WTC11 (cell line): Measurements from ENCODE around the gene TNXB. TPM values are rescaled to one million over a fixed set of nuclear protein-coding genes. Genes with fewer than 3 reads are reported as not detected.

Experiments used
- ATAC-seq: fragments of 200-7000 bp; cut with Tn5 transposase; 2 replicates; pipeline ENCODE4 v1.10.0; 2021; ENCODE audit warnings: mild to moderate bottlenecking, moderate library complexity
- CTCF ChIA-PET: fragments of 300-600 bp; sonication (Branson Sonifier 250); formaldehyde crosslinking; loops from one replicate; lab custom pipeline; 2021; ENCODE audit warnings: antibody characterized with exemption; lab: Charles Lee
- POLR2A ChIA-PET: fragments of 350-600 bp; sonication (Branson Sonifier 250); formaldehyde crosslinking; loops from one replicate; lab custom pipeline; 2021; ENCODE audit warnings: antibody characterized with exemption; lab: Charles Lee
- DNase-seq: peaks from one replicate; pipeline ENCODE4 v3.0.0; 2021; ENCODE audit warnings: low spot score
- H3K27ac Mint-ChIP-seq: 2 replicates; pipeline ENCODE4 v1.8.0; 2021; ENCODE audit warnings: mixed read lengths
- H3K27me3 Mint-ChIP-seq: 2 replicates; pipeline ENCODE4 v1.8.0; 2021; ENCODE audit warnings: low read depth, mild to moderate bottlenecking, moderate library complexity, mixed read lengths
- H3K36me3 Mint-ChIP-seq: 2 replicates; pipeline ENCODE4 v1.8.0; 2021; ENCODE audit warnings: mixed read lengths
- H3K4me1 Mint-ChIP-seq: 2 replicates; pipeline ENCODE4 v1.8.0; 2022; ENCODE audit warnings: mixed read lengths
- H3K4me3 Mint-ChIP-seq: 2 replicates; pipeline ENCODE4 v1.8.0; 2021; ENCODE audit warnings: mild to moderate bottlenecking, moderate library complexity, mixed read lengths
- H3K9me3 Mint-ChIP-seq: 2 replicates; pipeline ENCODE4 v1.8.0; 2021; ENCODE audit warnings: mixed read lengths
- ATF1 ChIP-seq: sonication (generic); formaldehyde crosslinking; IDR thresholded peaks from 2 replicates; pipeline ENCODE4 v1.8.1; 2023; ENCODE audit warnings: mild to moderate bottlenecking, moderate library complexity, missing genetic modification reagents
- ELF4 ChIP-seq: sonication (generic); formaldehyde crosslinking; IDR thresholded peaks from 2 replicates; pipeline ENCODE4 v1.8.1; 2022; ENCODE audit warnings: low read depth, mild to moderate bottlenecking, moderate library complexity, missing genetic modification reagents
- KAT7 ChIP-seq: sonication (generic); formaldehyde crosslinking; IDR thresholded peaks from 2 replicates; pipeline ENCODE4 v1.8.1; 2023; ENCODE audit warnings: missing genetic modification reagents, mild to moderate bottlenecking, borderline replicate concordance
- NFATC4 ChIP-seq: fragments of 250-450 bp; sonication (Bioruptor Pico); IDR thresholded peaks from 2 replicates; pipeline ENCODE4 v1.9.0; 2021; ENCODE audit warnings: mild to moderate bottlenecking
- OVOL2 ChIP-seq: fragments of 250-450 bp; sonication (Bioruptor Pico); IDR thresholded peaks from 2 replicates; pipeline ENCODE4 v1.9.0; 2021; ENCODE audit warnings: mild to moderate bottlenecking, borderline replicate concordance
- TEAD1 ChIP-seq: sonication (generic); formaldehyde crosslinking; IDR thresholded peaks from 2 replicates; pipeline ENCODE4 v1.8.0; 2022; ENCODE audit warnings: mild to moderate bottlenecking, missing genetic modification reagents
- TP53 ChIP-seq: sonication (generic); formaldehyde crosslinking; IDR thresholded peaks from 2 replicates; pipeline ENCODE4 v1.8.1; 2023; ENCODE audit warnings: mild to moderate bottlenecking, missing genetic modification reagents
- ZNF121 ChIP-seq: sonication (generic); formaldehyde crosslinking; IDR thresholded peaks from 2 replicates; pipeline ENCODE4 v1.8.0; 2023; ENCODE audit warnings: missing genetic modification reagents
- ZNF416 ChIP-seq: fragments of 250-450 bp; sonication (Bioruptor Pico); IDR thresholded peaks from 2 replicates; pipeline ENCODE4 v1.9.0; 2021; ENCODE audit warnings: mild to moderate bottlenecking, inconsistent platforms
- ZNF423 ChIP-seq: fragments of 250-450 bp; sonication (Bioruptor Pico); IDR thresholded peaks from 2 replicates; pipeline ENCODE4 v2.1.2; 2022; ENCODE audit warnings: mild to moderate bottlenecking, moderate library complexity
- total RNA-seq: library from RNA; stranded (reverse); gene quantifications from 3 replicates; pipeline ENCODE4 v1.2.3, GENCODE V29; 2021
- TF ChIP-seq, protein P1 (sequence below): sonication (generic); formaldehyde crosslinking; IDR thresholded peaks from 2 replicates; pipeline ENCODE4 v1.8.0; 2023; ENCODE audit warnings: missing genetic modification reagents, mild to moderate bottlenecking, borderline replicate concordance
- TF ChIP-seq, protein P2 (sequence below): sonication (generic); formaldehyde crosslinking; IDR thresholded peaks from 2 replicates; pipeline ENCODE4 v1.8.1; 2022; ENCODE audit warnings: low read depth, missing genetic modification reagents, borderline replicate concordance
- TF ChIP-seq, protein P3 (sequence below): sonication (generic); formaldehyde crosslinking; IDR thresholded peaks from 2 replicates; pipeline ENCODE4 v1.8.0; 2022; ENCODE audit warnings: mild to moderate bottlenecking, missing genetic modification reagents
- TF ChIP-seq, protein P4 (sequence below): fragments of 250-450 bp; sonication (Bioruptor Pico); IDR thresholded peaks from 2 replicates; pipeline ENCODE4 v1.9.0; 2021; ENCODE audit warnings: mild to moderate bottlenecking
- TF ChIP-seq, protein P5 (sequence below): sonication (generic); formaldehyde crosslinking; IDR thresholded peaks from 2 replicates; pipeline ENCODE4 v1.8.1; 2023; ENCODE audit warnings: mild to moderate bottlenecking, moderate library complexity, missing genetic modification reagents
- TF ChIP-seq, protein P6 (sequence below): sonication (generic); formaldehyde crosslinking; IDR thresholded peaks from 2 replicates; pipeline ENCODE4 v1.8.0; 2022; ENCODE audit warnings: mild to moderate bottlenecking, missing genetic modification reagents
- TF ChIP-seq, protein P7 (sequence below): fragments of 250-450 bp; sonication (Bioruptor Pico); IDR thresholded peaks from 2 replicates; pipeline ENCODE4 v2.1.2; 2022; ENCODE audit warnings: mild to moderate bottlenecking, moderate library complexity
- TF ChIP-seq, protein P8 (sequence below): sonication (generic); formaldehyde crosslinking; IDR thresholded peaks from 2 replicates; pipeline ENCODE4 v1.8.1; 2023; ENCODE audit warnings: mild to moderate bottlenecking, missing genetic modification reagents, moderate library complexity

Gene TNXB
- total RNA-seq, 1 experiment from 2014 or later = 6.4 TPM

DNA sequence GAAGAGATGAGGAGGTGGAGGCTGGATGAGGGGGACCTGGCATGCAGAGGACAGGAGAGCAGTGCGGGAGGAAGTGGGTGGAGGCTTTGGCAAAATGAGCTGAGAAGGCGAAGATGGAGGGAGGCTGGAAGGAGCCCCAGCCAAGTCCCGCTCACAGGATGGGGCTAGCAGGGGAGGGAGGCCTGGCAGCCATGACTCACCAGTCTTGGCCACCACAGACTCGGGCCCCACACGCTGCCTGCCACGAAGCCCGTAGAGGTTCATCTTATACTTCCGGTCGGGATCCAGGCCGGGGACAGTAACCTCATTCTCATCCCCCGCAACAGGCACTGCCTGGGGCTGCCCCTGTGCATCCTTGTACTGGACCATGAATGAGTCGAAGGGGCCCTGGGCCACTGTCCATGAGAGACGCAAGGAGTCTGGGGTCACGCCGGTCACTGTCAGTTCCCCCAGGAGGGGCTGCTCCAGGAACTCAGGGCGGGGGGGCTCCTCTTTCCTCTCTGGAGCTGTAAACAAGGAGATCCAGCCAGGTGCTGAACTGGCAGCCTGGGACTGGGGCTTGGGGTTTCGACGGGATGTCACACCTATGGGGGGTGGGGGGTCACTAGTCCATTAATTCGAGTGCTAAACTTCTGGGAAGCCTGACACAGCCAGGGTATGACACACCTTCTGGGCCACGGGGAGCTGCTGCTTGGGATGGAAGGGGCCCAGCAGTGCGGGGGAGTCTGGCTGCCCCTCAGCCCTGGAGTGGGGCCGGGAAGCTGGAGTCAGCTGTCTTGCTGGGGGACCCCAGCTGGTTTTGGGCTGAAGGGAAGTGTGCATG lies 27.8 kb downstream of the TNXB start:
- Mint-ChIP-seq H3K27ac (no peak overlapping the region), H3K36me3 (no peaks in the 10 kb centered on the region), H3K4me3 (no peak overlapping the region), H3K4me1 (peaks cover 5% of the 10 kb centered on the region), H3K27me3 (peaks cover 6% of the 10 kb centered on the region), H3K9me3 (no peaks in the 10 kb centered on the region)
- DNase-seq = no peak
- ChIA-PET CTCF (interaction anchor here (0.6 to 3.0 kb wide), 2 partner anchors 18 to 34 kb away, joined by 3 to 15 read pairs; no protein-coding TSS in a partner anchor), POLR2A (no interaction called here)
- no peak for TF ChIP-seq ATF1 (CRISPR knock-in tag)
- TF ChIP-seq ELF4 (CRISPR knock-in tag) = no peak
- TF ChIP-seq, protein P1, sequence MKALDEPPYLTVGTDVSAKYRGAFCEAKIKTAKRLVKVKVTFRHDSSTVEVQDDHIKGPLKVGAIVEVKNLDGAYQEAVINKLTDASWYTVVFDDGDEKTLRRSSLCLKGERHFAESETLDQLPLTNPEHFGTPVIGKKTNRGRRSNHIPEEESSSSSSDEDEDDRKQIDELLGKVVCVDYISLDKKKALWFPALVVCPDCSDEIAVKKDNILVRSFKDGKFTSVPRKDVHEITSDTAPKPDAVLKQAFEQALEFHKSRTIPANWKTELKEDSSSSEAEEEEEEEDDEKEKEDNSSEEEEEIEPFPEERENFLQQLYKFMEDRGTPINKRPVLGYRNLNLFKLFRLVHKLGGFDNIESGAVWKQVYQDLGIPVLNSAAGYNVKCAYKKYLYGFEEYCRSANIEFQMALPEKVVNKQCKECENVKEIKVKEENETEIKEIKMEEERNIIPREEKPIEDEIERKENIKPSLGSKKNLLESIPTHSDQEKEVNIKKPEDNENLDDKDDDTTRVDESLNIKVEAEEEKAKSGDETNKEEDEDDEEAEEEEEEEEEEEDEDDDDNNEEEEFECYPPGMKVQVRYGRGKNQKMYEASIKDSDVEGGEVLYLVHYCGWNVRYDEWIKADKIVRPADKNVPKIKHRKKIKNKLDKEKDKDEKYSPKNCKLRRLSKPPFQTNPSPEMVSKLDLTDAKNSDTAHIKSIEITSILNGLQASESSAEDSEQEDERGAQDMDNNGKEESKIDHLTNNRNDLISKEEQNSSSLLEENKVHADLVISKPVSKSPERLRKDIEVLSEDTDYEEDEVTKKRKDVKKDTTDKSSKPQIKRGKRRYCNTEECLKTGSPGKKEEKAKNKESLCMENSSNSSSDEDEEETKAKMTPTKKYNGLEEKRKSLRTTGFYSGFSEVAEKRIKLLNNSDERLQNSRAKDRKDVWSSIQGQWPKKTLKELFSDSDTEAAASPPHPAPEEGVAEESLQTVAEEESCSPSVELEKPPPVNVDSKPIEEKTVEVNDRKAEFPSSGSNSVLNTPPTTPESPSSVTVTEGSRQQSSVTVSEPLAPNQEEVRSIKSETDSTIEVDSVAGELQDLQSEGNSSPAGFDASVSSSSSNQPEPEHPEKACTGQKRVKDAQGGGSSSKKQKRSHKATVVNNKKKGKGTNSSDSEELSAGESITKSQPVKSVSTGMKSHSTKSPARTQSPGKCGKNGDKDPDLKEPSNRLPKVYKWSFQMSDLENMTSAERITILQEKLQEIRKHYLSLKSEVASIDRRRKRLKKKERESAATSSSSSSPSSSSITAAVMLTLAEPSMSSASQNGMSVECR (CRISPR knock-in tag) = no peak
- TF ChIP-seq NFATC4 (CRISPR knock-in tag) = no peak
- TF ChIP-seq ZNF121 = no peak
- TF ChIP-seq, protein P2, sequence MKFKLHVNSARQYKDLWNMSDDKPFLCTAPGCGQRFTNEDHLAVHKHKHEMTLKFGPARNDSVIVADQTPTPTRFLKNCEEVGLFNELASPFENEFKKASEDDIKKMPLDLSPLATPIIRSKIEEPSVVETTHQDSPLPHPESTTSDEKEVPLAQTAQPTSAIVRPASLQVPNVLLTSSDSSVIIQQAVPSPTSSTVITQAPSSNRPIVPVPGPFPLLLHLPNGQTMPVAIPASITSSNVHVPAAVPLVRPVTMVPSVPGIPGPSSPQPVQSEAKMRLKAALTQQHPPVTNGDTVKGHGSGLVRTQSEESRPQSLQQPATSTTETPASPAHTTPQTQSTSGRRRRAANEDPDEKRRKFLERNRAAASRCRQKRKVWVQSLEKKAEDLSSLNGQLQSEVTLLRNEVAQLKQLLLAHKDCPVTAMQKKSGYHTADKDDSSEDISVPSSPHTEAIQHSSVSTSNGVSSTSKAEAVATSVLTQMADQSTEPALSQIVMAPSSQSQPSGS = no peak
- TF ChIP-seq, protein P3, sequence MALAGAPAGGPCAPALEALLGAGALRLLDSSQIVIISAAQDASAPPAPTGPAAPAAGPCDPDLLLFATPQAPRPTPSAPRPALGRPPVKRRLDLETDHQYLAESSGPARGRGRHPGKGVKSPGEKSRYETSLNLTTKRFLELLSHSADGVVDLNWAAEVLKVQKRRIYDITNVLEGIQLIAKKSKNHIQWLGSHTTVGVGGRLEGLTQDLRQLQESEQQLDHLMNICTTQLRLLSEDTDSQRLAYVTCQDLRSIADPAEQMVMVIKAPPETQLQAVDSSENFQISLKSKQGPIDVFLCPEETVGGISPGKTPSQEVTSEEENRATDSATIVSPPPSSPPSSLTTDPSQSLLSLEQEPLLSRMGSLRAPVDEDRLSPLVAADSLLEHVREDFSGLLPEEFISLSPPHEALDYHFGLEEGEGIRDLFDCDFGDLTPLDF (CRISPR knock-in tag) = no peak
- TF ChIP-seq KAT7 (CRISPR knock-in tag) = no peak
- no peak for TF ChIP-seq TEAD1
- TF ChIP-seq ZNF423 (CRISPR knock-in tag) = no peak
- no peak for TF ChIP-seq ZNF416 (CRISPR knock-in tag)
- TF ChIP-seq OVOL2 (CRISPR knock-in tag) = no peak
- TF ChIP-seq, protein P4, sequence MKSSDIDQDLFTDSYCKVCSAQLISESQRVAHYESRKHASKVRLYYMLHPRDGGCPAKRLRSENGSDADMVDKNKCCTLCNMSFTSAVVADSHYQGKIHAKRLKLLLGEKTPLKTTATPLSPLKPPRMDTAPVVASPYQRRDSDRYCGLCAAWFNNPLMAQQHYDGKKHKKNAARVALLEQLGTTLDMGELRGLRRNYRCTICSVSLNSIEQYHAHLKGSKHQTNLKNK = no peak
- TF ChIP-seq, protein P5, sequence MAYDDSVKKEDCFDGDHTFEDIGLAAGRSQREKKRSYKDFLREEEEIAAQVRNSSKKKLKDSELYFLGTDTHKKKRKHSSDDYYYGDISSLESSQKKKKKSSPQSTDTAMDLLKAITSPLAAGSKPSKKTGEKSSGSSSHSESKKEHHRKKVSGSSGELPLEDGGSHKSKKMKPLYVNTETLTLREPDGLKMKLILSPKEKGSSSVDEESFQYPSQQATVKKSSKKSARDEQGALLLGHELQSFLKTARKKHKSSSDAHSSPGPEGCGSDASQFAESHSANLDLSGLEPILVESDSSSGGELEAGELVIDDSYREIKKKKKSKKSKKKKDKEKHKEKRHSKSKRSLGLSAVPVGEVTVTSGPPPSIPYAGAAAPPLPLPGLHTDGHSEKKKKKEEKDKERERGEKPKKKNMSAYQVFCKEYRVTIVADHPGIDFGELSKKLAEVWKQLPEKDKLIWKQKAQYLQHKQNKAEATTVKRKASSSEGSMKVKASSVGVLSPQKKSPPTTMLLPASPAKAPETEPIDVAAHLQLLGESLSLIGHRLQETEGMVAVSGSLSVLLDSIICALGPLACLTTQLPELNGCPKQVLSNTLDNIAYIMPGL (CRISPR knock-in tag) = no peak
- TF ChIP-seq, protein P6, sequence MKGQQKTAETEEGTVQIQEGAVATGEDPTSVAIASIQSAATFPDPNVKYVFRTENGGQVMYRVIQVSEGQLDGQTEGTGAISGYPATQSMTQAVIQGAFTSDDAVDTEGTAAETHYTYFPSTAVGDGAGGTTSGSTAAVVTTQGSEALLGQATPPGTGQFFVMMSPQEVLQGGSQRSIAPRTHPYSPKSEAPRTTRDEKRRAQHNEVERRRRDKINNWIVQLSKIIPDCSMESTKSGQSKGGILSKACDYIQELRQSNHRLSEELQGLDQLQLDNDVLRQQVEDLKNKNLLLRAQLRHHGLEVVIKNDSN = no peak
- TF ChIP-seq TP53 = no peak
- TF ChIP-seq, protein P7, sequence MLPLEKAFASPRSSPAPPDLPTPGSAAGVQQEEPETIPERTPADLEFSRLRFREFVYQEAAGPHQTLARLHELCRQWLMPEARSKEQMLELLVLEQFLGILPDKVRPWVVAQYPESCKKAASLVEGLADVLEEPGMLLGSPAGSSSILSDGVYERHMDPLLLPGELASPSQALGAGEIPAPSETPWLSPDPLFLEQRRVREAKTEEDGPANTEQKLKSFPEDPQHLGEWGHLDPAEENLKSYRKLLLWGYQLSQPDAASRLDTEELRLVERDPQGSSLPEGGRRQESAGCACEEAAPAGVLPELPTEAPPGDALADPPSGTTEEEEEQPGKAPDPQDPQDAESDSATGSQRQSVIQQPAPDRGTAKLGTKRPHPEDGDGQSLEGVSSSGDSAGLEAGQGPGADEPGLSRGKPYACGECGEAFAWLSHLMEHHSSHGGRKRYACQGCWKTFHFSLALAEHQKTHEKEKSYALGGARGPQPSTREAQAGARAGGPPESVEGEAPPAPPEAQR = no peak
- TF ChIP-seq, protein P8, sequence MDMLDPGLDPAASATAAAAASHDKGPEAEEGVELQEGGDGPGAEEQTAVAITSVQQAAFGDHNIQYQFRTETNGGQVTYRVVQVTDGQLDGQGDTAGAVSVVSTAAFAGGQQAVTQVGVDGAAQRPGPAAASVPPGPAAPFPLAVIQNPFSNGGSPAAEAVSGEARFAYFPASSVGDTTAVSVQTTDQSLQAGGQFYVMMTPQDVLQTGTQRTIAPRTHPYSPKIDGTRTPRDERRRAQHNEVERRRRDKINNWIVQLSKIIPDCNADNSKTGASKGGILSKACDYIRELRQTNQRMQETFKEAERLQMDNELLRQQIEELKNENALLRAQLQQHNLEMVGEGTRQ (CRISPR knock-in tag) = no peak
- ATAC-seq = no peak
